KG1 (cell line): ENCODE measurements around the gene PLA2G6.

Experiments used
- DNase-seq: peaks from one replicate; lab custom pipeline; 2025; lab: John Stamatoyannopoulos, UW

Gene PLA2G6

DNA sequence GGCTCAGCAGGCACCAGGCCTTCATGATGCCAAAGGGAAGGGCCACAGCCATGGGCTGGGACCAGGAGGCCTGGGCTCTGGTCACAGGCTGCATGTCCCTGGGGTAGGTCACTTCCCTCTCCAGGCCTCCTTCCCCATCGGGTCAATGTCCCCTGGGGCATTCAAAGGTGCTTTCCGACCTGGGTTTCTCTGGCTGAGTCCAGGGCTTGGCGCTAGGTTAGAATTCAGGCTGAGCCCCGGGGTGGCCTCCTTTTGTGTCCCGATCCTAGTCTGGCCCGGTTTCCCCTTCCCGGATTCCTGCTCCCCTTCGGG lies 32.3 kb upstream of the PLA2G6 start:
- DNase-seq, result no peak

- no peak for DNase-seq
Observed at GRCh38 chr22:38213319-38213989, 31.8 kb upstream of the PLA2G6 start.

DNA sequence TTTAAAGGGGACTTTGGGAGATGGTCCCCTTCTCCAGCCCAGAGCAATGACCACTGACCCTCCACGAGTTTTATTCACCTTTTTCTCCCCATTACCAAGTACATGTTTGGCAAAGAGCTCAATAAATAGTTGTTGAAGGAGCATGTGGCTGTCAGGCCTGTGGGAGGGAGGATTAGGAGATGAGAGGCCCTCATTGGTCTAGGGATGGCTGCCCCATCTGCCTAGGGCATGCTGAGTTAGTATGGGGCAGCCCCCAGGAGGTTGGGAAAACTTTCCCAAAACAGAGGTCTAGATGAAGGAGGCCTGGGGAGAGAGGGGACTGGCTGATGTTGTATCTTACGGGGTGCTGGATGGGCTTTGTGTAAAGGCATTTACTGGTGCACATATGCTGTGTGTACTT lies 30.8 kb upstream of the PLA2G6 start:
- DNase-seq, result no peak

DNA sequence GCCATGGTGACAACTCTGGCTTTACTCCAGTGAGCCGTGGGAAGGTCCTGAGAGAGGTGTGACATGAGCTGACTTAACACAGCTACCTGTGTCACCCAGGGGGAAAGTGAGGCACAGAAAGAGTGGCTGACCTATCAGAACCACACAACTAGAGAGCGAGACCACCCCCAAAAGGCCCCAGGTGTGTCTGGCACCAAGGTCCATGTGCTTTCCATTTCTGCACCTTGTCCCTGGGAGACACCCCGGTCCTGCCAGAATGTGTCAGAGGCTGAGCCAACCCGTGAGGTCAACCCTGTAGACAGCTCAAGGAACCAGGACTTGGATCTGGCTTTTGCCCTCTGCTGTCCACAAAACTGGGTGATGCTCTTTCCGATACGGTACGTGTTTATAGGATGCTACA lies 29.9 kb upstream of the PLA2G6 start:
- DNase-seq, result no peak

DNA sequence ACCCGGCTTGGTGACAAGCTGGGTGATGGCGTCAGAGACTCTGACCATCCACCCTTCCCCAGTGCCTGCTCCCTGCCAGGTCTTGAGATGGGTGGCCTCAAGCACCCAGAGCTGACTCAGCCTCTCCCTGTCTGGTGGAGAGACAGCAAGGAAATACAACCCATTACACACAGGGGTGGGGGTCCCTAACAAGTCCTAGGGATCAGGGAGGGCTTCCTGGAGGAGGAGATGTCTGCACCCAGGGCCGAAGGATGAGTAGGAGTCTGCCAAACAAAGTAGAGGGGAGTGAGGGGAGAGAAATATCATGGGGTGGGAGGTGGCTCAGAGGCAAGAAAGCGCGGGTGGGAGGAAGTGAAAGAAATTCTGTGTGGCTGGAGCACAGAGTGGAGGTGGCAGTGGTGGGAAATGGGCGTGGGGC lies 26.9 kb upstream of the PLA2G6 start:
- no peak for DNase-seq

GRCh38 chr22:38207898-38208432 lies 26.3 kb upstream of the PLA2G6 start:
- DNase-seq, result no peak

- no peak for DNase-seq
Observed at GRCh38 chr22:38205261-38206128, 23.9 kb upstream of the PLA2G6 start.

DNA sequence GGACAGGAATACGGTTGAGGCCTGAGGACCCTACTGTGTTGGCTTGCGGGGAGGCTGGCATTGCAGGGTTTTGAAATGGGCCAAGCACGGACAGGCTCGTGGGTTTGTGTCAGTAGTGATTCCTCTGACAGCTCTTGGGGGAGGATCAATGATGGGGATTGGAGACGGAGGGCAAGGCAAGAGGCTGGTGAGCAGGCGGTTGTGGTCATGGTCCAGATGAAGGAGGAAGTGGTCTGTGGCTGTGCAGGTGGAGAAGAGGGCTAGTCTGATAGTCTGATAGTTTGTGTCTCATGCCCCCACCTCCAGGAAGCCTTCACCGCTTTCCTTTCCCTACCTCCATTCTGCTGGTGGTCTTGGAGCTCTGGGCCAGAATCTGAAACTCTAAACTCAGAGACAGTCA lies 23.2 kb upstream of the PLA2G6 start:
- no peak for DNase-seq

GRCh38 chr22:38203855-38204514 lies 22.4 kb upstream of the PLA2G6 start:
- DNase-seq, result no peak

GRCh38 chr22:38203090-38203810 lies 21.6 kb upstream of the PLA2G6 start:
- no peak for DNase-seq

GRCh38 chr22:38202437-38203089 lies 20.9 kb upstream of the PLA2G6 start:
- no peak for DNase-seq

GRCh38 chr22:38201711-38202436 lies 20.2 kb upstream of the PLA2G6 start, which contains the start of gene MAFF:
Gene MAFF, plus strand, starts transcription at chr22:38201994. Its CDS starts 11,860 bp downstream, at chr22:38213854.
- DNase-seq, result peak; percentile 69

DNA sequence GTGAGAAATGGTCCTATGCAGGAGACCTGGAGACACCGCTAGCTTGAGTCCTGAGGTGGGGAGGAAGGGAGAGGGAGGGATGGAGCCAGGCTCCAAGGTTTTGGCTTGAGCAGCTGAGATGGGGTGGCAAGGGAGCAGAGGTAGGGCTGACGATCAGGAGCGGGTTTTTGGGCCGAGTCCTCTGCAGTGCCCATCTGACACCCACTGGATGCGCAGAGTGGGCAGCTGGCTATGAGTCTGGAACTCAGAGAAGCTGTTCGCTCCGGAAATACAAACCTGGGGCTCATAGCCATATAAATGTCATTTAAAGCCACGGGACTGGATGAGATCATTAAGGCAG lies 19.7 kb upstream of the PLA2G6 start:
- no peak for DNase-seq

GRCh38 chr22:38199826-38200559 lies 18.4 kb upstream of the PLA2G6 start:
- DNase-seq, result no peak

- no peak for DNase-seq
Observed at GRCh38 chr22:38196791-38197419, 15.3 kb upstream of the PLA2G6 start.

- no peak for DNase-seq
Observed at GRCh38 chr22:38193580-38193979, 11.9 kb upstream of the PLA2G6 start.

DNA sequence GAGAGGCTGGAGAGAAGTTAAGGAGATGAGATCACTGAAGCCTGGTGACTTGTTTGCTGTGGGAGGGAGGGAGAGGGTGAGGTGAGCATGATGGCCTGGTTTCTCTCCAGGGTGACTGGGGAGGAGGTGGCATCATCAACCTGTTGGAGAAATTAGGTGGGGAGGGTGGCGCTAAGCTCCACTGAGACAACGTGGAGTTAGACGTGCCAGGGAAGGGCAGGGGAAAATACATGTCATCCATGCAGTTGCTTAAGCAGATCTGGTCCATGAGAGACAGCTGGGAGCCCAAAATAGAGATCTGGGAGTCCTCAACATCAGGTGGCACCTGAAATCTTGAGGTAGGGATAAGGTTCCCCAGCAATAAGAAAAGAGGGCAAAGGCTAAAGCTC lies 10.8 kb upstream of the PLA2G6 start:
- no peak for DNase-seq

DNA sequence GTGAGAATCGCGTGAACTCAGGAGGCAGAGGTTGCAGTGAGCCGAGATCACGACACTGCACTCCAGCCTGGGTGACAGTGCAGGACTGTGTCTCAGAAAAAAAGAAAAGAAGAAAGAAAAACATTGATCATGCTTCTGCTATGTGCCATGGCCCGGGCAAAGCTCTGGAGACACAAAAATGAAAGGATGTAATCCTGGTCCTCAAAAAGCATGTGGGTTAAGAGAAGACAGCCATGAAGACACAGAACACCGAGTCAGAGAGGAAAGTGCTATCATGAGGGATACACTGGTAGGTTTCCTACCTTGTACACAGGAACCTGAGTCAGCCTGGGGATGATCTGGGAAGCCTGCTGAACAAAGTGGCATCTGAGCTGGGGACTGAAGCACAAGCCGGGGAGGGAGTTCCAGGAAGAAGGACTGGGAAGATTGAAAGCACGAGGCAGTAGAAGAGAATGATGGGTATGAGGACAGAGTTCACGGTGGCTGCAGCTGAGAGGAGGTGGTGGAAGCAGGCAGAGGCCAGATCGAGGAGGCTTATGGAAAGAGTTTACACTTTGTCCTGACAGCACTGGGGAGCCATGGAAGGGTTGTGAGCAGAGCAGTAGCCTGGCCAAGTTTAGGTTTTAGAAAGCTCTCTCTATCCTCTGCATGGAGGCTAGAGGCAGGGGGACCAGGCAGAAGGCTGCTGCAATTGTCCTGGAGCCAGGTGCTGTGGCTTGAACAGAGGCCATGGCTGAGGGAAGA lies 10.3 kb upstream of the PLA2G6 start:
- no peak for DNase-seq

DNA sequence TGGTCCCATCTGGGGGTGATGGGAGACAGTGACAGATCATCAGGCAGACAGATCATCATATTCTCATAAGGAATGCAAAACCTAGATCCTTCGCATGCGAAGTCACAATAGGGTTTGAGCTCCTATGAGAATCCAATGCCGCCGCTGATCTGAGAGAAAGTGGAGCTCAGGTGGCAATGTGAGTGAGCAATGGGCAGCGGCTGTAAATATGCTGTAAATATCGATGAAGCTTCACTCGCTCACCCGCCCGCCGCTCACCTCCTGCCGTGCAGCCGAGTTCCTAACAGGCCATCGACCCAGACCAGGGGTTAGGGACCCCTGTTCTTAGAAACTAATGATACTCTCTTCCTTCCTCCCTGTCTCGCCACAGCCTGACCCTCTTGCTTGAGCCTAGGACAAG lies 9.4 kb upstream of the PLA2G6 start:
- DNase-seq, result no peak
